GM12878 (cell line): Measurements from ENCODE around the gene PPP1R14B. TPM values are rescaled to one million over a fixed set of nuclear protein-coding genes. Genes with fewer than 3 reads are reported as not detected.
A peak's percentile ranks its signal among the peaks of the same experiment; 100 is the strongest.

Experiments used
- CHD2 ChIP-seq: IDR thresholded peaks from 2 replicates; pipeline ENCODE4 v1.6.1; 2011; ENCODE audit warnings: low read depth, low read length, improper control_type of control experiment, borderline replicate concordance
- HDAC6 ChIP-seq: fragments of 200-600 bp; sonication (generic); IDR thresholded peaks from one replicate; pipeline ENCODE4 v1.8.0; 2017; ENCODE audit warnings: antibody characterized with exemption; ENCODE audit not compliant: unreplicated experiment
- KDM1A ChIP-seq: fragments of 200-600 bp; sonication (generic); IDR thresholded peaks from 2 replicates; pipeline ENCODE4 v1.6.1; 2016; ENCODE audit warnings: borderline replicate concordance
- MEF2B ChIP-seq: fragments of 450-650 bp; IDR thresholded peaks from 2 replicates; pipeline ENCODE4 v1.6.1; 2018; ENCODE audit warnings: mild to moderate bottlenecking, moderate library complexity; ENCODE audit not compliant: partially characterized antibody, poor library complexity, severe bottlenecking
- NR2F1 ChIP-seq: fragments of 450-650 bp; conservative IDR thresholded peaks from 2 replicates; pipeline ENCODE4 v1.6.1; 2017; ENCODE audit warnings: mild to moderate bottlenecking
- POLR2A ChIP-seq: IDR thresholded peaks from 2 replicates; pipeline ENCODE4 v1.6.1; 2011; ENCODE audit warnings: low read depth, mild to moderate bottlenecking, low read length
- PRDM15 ChIP-seq: fragments of 450-650 bp; formaldehyde crosslinking; IDR thresholded peaks from 2 replicates; pipeline ENCODE4 v1.4.0; 2020; ENCODE audit warnings: mild to moderate bottlenecking, moderate library complexity
- RBBP5 ChIP-seq: fragments of 200-600 bp; sonication (generic); conservative IDR thresholded peaks from 2 replicates; pipeline ENCODE4 v1.6.1; 2016
- RFX5 ChIP-seq: IDR thresholded peaks from 2 replicates; pipeline ENCODE4 v1.6.1; 2011; ENCODE audit warnings: low read depth, low read length, improper control_type of control experiment
- SMAD5 ChIP-seq: IDR thresholded peaks from 2 replicates; pipeline ENCODE4 v1.6.1; 2016; ENCODE audit warnings: antibody characterized with exemption, low read depth
- TCF12 ChIP-seq: IDR thresholded peaks from 2 replicates; pipeline ENCODE4 v1.6.1; 2011; ENCODE audit warnings: low read depth, mild to moderate bottlenecking, low read length
- ZSCAN29 ChIP-seq: fragments of 450-650 bp; IDR thresholded peaks from 2 replicates; pipeline ENCODE4 v1.6.1; 2017; ENCODE audit warnings: mild to moderate bottlenecking, moderate library complexity
- polyA plus RNA-seq, 11 experiments: library from polyadenylated mRNA; depleted of rRNA in 4 of 11; unstranded in 6 of 11; stranded (reverse) in 5 of 11; fragments of >200 nt; fragmentation: Nextera tagmentation in 4 of 11; fragmentation: Illumina TruSeq in 1 of 11; extraction: Ambion mirVana in 4 of 11; extraction: Trizol in 1 of 11; gene quantifications; 1 replicate in 1 of 11; 2 replicates in 10 of 11; pipeline versions ENCODE4 v1.2.1 to v1.2.3, GENCODE V29; 2011 to 2016; ENCODE audit warnings: inconsistent platforms in 2 of 11, missing spikeins in 2 of 11, low read depth in 1 of 11
- total RNA-seq, 4 experiments: library from RNA; depleted of rRNA in 3 of 4; stranded (reverse); fragments of >200 nt in 3 of 4; fragmentation: Illumina TruSeq in 1 of 4; extraction: Trizol in 1 of 4; gene quantifications; 2 replicates each; pipeline versions ENCODE4 v1.2.1 to v1.2.3, GENCODE V29; 2013 to 2021
- TF ChIP-seq, protein P1 (sequence below): fragments of 450-650 bp; IDR thresholded peaks from 2 replicates; pipeline ENCODE4 v1.6.1; 2014; ENCODE audit warnings: mild to moderate bottlenecking
- TF ChIP-seq, protein P2 (sequence below): IDR thresholded peaks from 2 replicates; pipeline ENCODE4 v1.6.1; 2012; ENCODE audit warnings: improper control_type of control experiment, low read depth, low read length; ENCODE audit not compliant: insufficient replicate concordance
- TF ChIP-seq, protein P3 (sequence below): fragments of 450-650 bp; IDR thresholded peaks from 2 replicates; pipeline ENCODE4 v1.6.1; 2017; ENCODE audit warnings: antibody characterized with exemption, mild to moderate bottlenecking, moderate library complexity
- TF ChIP-seq, protein P4 (sequence below): IDR thresholded peaks from 2 replicates; pipeline ENCODE4 v1.6.1; 2012; ENCODE audit warnings: low read depth, low read length, improper control_type of control experiment

Gene PPP1R14B
- total and polyA plus RNA-seq, 10 of the 15 experiments (the other 5 are each of a cell fraction or from before 2014, with no cell fraction given) = 8.4 to 283 (median 124) TPM

DNA sequence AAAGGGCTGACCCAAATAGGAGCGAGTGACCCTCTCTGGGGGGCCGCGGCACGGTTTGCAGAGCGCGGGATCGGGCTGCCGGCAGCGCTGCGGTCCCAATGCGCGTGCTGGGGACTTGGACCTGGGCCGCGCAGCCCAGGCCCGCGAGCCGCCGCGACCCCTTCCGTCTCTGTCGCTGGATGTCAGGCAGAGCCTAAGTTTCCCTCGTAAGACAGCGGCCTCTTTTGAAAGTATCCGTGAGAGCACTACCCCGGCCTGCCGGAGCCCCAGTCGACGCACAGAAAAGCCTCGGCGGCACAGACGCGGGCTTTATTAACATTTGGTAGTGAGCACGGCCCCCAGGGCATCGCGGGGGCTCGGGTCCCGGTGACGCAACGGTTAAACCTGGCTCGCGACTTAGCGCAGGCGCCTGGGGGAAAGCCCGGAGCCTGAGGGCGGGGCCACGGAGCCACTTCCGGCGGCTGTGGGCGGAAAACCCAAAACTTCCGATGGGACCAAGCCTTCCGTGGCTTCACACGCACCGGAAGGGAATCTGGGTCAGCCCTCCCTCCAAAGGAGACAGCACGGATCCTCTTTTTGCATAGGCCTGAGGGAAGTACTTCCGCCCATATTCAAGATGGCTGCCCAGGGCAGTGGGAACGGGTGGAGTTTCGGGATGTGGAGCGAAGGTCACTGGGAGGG, 22.9 kb upstream of the PPP1R14B start (continued):
- TF ChIP-seq MEF2B (no peak), ZSCAN29 (no peak), NR2F1 (peak; percentile 91), SMAD5 (peak; percentile 23), RFX5 (no peak), HDAC6 (no peak), POLR2A (peak; percentile 77), RBBP5 (no peak), TCF12 (no peak), KDM1A (no peak), PRDM15 (CRISPR knock-in tag) (no peak), CHD2 (no peak; the same call in 1 of the 2 replicates)
- TF ChIP-seq, protein P1, sequence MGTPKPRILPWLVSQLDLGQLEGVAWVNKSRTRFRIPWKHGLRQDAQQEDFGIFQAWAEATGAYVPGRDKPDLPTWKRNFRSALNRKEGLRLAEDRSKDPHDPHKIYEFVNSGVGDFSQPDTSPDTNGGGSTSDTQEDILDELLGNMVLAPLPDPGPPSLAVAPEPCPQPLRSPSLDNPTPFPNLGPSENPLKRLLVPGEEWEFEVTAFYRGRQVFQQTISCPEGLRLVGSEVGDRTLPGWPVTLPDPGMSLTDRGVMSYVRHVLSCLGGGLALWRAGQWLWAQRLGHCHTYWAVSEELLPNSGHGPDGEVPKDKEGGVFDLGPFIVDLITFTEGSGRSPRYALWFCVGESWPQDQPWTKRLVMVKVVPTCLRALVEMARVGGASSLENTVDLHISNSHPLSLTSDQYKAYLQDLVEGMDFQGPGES = no peak
- TF ChIP-seq, protein P2, sequence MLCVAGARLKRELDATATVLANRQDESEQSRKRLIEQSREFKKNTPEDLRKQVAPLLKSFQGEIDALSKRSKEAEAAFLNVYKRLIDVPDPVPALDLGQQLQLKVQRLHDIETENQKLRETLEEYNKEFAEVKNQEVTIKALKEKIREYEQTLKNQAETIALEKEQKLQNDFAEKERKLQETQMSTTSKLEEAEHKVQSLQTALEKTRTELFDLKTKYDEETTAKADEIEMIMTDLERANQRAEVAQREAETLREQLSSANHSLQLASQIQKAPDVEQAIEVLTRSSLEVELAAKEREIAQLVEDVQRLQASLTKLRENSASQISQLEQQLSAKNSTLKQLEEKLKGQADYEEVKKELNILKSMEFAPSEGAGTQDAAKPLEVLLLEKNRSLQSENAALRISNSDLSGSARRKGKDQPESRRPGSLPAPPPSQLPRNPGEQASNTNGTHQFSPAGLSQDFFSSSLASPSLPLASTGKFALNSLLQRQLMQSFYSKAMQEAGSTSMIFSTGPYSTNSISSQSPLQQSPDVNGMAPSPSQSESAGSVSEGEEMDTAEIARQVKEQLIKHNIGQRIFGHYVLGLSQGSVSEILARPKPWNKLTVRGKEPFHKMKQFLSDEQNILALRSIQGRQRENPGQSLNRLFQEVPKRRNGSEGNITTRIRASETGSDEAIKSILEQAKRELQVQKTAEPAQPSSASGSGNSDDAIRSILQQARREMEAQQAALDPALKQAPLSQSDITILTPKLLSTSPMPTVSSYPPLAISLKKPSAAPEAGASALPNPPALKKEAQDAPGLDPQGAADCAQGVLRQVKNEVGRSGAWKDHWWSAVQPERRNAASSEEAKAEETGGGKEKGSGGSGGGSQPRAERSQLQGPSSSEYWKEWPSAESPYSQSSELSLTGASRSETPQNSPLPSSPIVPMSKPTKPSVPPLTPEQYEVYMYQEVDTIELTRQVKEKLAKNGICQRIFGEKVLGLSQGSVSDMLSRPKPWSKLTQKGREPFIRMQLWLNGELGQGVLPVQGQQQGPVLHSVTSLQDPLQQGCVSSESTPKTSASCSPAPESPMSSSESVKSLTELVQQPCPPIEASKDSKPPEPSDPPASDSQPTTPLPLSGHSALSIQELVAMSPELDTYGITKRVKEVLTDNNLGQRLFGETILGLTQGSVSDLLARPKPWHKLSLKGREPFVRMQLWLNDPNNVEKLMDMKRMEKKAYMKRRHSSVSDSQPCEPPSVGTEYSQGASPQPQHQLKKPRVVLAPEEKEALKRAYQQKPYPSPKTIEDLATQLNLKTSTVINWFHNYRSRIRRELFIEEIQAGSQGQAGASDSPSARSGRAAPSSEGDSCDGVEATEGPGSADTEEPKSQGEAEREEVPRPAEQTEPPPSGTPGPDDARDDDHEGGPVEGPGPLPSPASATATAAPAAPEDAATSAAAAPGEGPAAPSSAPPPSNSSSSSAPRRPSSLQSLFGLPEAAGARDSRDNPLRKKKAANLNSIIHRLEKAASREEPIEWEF = peak; percentile 51
- TF ChIP-seq, protein P3, sequence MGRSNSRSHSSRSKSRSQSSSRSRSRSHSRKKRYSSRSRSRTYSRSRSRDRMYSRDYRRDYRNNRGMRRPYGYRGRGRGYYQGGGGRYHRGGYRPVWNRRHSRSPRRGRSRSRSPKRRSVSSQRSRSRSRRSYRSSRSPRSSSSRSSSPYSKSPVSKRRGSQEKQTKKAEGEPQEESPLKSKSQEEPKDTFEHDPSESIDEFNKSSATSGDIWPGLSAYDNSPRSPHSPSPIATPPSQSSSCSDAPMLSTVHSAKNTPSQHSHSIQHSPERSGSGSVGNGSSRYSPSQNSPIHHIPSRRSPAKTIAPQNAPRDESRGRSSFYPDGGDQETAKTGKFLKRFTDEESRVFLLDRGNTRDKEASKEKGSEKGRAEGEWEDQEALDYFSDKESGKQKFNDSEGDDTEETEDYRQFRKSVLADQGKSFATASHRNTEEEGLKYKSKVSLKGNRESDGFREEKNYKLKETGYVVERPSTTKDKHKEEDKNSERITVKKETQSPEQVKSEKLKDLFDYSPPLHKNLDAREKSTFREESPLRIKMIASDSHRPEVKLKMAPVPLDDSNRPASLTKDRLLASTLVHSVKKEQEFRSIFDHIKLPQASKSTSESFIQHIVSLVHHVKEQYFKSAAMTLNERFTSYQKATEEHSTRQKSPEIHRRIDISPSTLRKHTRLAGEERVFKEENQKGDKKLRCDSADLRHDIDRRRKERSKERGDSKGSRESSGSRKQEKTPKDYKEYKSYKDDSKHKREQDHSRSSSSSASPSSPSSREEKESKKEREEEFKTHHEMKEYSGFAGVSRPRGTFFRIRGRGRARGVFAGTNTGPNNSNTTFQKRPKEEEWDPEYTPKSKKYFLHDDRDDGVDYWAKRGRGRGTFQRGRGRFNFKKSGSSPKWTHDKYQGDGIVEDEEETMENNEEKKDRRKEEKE = no peak
- TF ChIP-seq, protein P4, sequence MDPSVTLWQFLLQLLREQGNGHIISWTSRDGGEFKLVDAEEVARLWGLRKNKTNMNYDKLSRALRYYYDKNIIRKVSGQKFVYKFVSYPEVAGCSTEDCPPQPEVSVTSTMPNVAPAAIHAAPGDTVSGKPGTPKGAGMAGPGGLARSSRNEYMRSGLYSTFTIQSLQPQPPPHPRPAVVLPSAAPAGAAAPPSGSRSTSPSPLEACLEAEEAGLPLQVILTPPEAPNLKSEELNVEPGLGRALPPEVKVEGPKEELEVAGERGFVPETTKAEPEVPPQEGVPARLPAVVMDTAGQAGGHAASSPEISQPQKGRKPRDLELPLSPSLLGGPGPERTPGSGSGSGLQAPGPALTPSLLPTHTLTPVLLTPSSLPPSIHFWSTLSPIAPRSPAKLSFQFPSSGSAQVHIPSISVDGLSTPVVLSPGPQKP = peak; percentile 96
